Activated T-helper 17 cell treated with anti-CD3 and anti-CD28 coated beads, Interleukin-2, amount 50 U/mL, for 72 hours (primary cell): ENCODE data around the gene SLC27A1. TPM values are rescaled to one million over a fixed set of nuclear protein-coding genes. Genes with fewer than 3 reads are reported as not detected.
"Not testable (repeated sequence)": the region's sequence is repeated elsewhere in the genome, so short reads cannot be mapped to it uniquely, and the experiment has no call there.

ENCODE experiments used
- ATAC-seq: fragments of 150-1000 bp; cut with Tn5 transposase; replicated peaks from 2 replicates; pipeline ENCODE4 v1.10.0; 2021; ENCODE audit warnings: mild to moderate bottlenecking, moderate library complexity
- H3K27ac Mint-ChIP-seq: one replicate; pipeline ENCODE4 v1.8.0; 2022; ENCODE audit warnings: mixed read lengths
- H3K27me3 Mint-ChIP-seq: one replicate; pipeline ENCODE4 v1.8.0; 2022; ENCODE audit warnings: mixed read lengths
- H3K36me3 Mint-ChIP-seq: one replicate; pipeline ENCODE4 v1.8.0; 2022; ENCODE audit warnings: low read depth, mild to moderate bottlenecking, mixed read lengths
- H3K4me1 Mint-ChIP-seq: one replicate; pipeline ENCODE4 v1.8.0; 2022; ENCODE audit warnings: mixed read lengths
- H3K4me3 Mint-ChIP-seq: one replicate; pipeline ENCODE4 v1.8.0; 2022; ENCODE audit warnings: mild to moderate bottlenecking, mixed read lengths
- H3K9me3 Mint-ChIP-seq: one replicate; pipeline ENCODE4 v1.8.0; 2022; ENCODE audit warnings: mixed read lengths
- total RNA-seq, 2 donors: library from RNA; stranded (reverse); gene quantifications; one replicate each; pipeline ENCODE4 v1.2.3, GENCODE V29; 2022

Gene SLC27A1
- total RNA-seq, 2 donors from 2014 or later = 3.8 to 6.7 TPM

- H3K36me3 Mint-ChIP-seq = peaks cover 2% of the 10 kb centered on the region
- no peak for ATAC-seq
- H3K4me1 Mint-ChIP-seq = no peaks in the 10 kb centered on the region
- no peak overlapping the region for H3K27ac Mint-ChIP-seq
- no peaks in the 10 kb centered on the region for H3K9me3 Mint-ChIP-seq
- no peaks in the 10 kb centered on the region for H3K27me3 Mint-ChIP-seq
- H3K4me3 Mint-ChIP-seq = no peak overlapping the region
These were observed 34.9 kb downstream of the SLC27A1 start for GRCh38 chr19:17505223-17505622.

GRCh38 chr19:17506745-17507144 is 36.4 kb downstream of the SLC27A1 start:
- Mint-ChIP-seq H3K4me1 (peaks cover 4% of the 10 kb centered on the region), H3K36me3 (peaks cover 13% of the 10 kb centered on the region), H3K27me3 (no peaks in the 10 kb centered on the region), H3K9me3 (no peaks in the 10 kb centered on the region), H3K27ac (no peak overlapping the region), H3K4me3 (no peak overlapping the region)
- no peak for ATAC-seq

GRCh38 chr19:17508558-17508933 is 38.2 kb downstream of the SLC27A1 start:
- not testable (repeated sequence) for ATAC-seq, H3K4me1 Mint-ChIP-seq, H3K27me3 Mint-ChIP-seq, H3K27ac Mint-ChIP-seq, H3K9me3 Mint-ChIP-seq, H3K4me3 Mint-ChIP-seq
- H3K36me3 Mint-ChIP-seq = peaks cover 18% of the 10 kb centered on the region

- Mint-ChIP-seq H3K27ac (peak overlapping the region; percentile 92), H3K36me3 (peaks cover 18% of the 10 kb centered on the region), H3K9me3 (no peaks in the 10 kb centered on the region), H3K4me1 (peaks cover 4% of the 10 kb centered on the region), H3K4me3 (peak overlapping the region; percentile 90), H3K27me3 (no peaks in the 10 kb centered on the region)
- no peak for ATAC-seq
These were observed 40.1 kb downstream of the SLC27A1 start for GRCh38 chr19:17510220-17510993.

GRCh38 chr19:17511724-17512573 is 41.6 kb downstream of the SLC27A1 start:
- Mint-ChIP-seq H3K4me3 (peak overlapping the region; percentile 90), H3K9me3 (no peaks in the 10 kb centered on the region), H3K36me3 (peaks cover 32% of the 10 kb centered on the region), H3K27ac (peak overlapping the region; percentile 92), H3K27me3 (no peaks in the 10 kb centered on the region), H3K4me1 (peaks cover 4% of the 10 kb centered on the region)
- ATAC-seq = peak; percentile 71

- H3K27me3 Mint-ChIP-seq = no peaks in the 10 kb centered on the region
- no peaks in the 10 kb centered on the region for H3K9me3 Mint-ChIP-seq
- H3K27ac Mint-ChIP-seq = peak overlapping the region; percentile 87
- H3K4me1 Mint-ChIP-seq = peaks cover 4% of the 10 kb centered on the region
- no peak for ATAC-seq
- peaks cover 38% of the 10 kb centered on the region for H3K36me3 Mint-ChIP-seq
- peak overlapping the region; percentile 90 for H3K4me3 Mint-ChIP-seq
These were observed 42.2 kb downstream of the SLC27A1 start for GRCh38 chr19:17512574-17512939.

- no peak for ATAC-seq
- H3K4me3 Mint-ChIP-seq = no peak overlapping the region
- no peaks in the 10 kb centered on the region for H3K9me3 Mint-ChIP-seq
- no peak overlapping the region for H3K27ac Mint-ChIP-seq
- H3K36me3 Mint-ChIP-seq = peaks cover 37% of the 10 kb centered on the region
- peaks cover 4% of the 10 kb centered on the region for H3K4me1 Mint-ChIP-seq
- H3K27me3 Mint-ChIP-seq = no peaks in the 10 kb centered on the region
These were observed 45.3 kb downstream of the SLC27A1 start for GRCh38 chr19:17515408-17516149.

GRCh38 chr19:17517898-17518297 is 47.6 kb downstream of the SLC27A1 start:
- ATAC-seq = no peak
- no peaks in the 10 kb centered on the region for H3K27me3 Mint-ChIP-seq
- no peak overlapping the region for H3K27ac Mint-ChIP-seq
- peaks cover 25% of the 10 kb centered on the region for H3K36me3 Mint-ChIP-seq
- H3K9me3 Mint-ChIP-seq = no peaks in the 10 kb centered on the region
- H3K4me3 Mint-ChIP-seq = no peak overlapping the region
- H3K4me1 Mint-ChIP-seq = peaks cover 1% of the 10 kb centered on the region

GRCh38 chr19:17518654-17519053 is 48.3 kb downstream of the SLC27A1 start:
- not testable (repeated sequence) for H3K9me3 Mint-ChIP-seq, H3K27ac Mint-ChIP-seq, H3K4me1 Mint-ChIP-seq, H3K4me3 Mint-ChIP-seq, ATAC-seq, H3K27me3 Mint-ChIP-seq
- H3K36me3 Mint-ChIP-seq = peaks cover 25% of the 10 kb centered on the region

- H3K4me1 Mint-ChIP-seq = peaks cover 13% of the 10 kb centered on the region
- H3K4me3 Mint-ChIP-seq = no peak overlapping the region
- ATAC-seq = no peak
- no peak overlapping the region for H3K27ac Mint-ChIP-seq
- H3K36me3 Mint-ChIP-seq = peaks cover 25% of the 10 kb centered on the region
- no peaks in the 10 kb centered on the region for H3K27me3 Mint-ChIP-seq
- no peaks in the 10 kb centered on the region for H3K9me3 Mint-ChIP-seq
These were observed 49.6 kb downstream of the SLC27A1 start for GRCh38 chr19:17519967-17520366.

GRCh38 chr19:17520865-17521264 is 50.5 kb downstream of the SLC27A1 start:
- Mint-ChIP-seq H3K4me3 (no peak overlapping the region), H3K36me3 (peaks cover 22% of the 10 kb centered on the region), H3K9me3 (no peaks in the 10 kb centered on the region), H3K4me1 (peaks cover 13% of the 10 kb centered on the region), H3K27ac (no peak overlapping the region), H3K27me3 (no peaks in the 10 kb centered on the region)
- ATAC-seq = no peak

- H3K4me1 Mint-ChIP-seq = peaks cover 13% of the 10 kb centered on the region
- peak overlapping the region; percentile 71 for H3K4me3 Mint-ChIP-seq
- no peaks in the 10 kb centered on the region for H3K9me3 Mint-ChIP-seq
- H3K27ac Mint-ChIP-seq = peak overlapping the region; percentile 94
- no peaks in the 10 kb centered on the region for H3K27me3 Mint-ChIP-seq
- no peaks in the 10 kb centered on the region for H3K36me3 Mint-ChIP-seq
- ATAC-seq = peak; percentile 92
These were observed 52.9 kb downstream of the SLC27A1 start for GRCh38 chr19:17522988-17523872.

GRCh38 chr19:17524651-17525050 is 54.3 kb downstream of the SLC27A1 start:
- no peak overlapping the region for H3K27ac Mint-ChIP-seq
- no peak overlapping the region for H3K4me3 Mint-ChIP-seq
- H3K4me1 Mint-ChIP-seq = peaks cover 13% of the 10 kb centered on the region
- H3K36me3 Mint-ChIP-seq = no peaks in the 10 kb centered on the region
- H3K9me3 Mint-ChIP-seq = peaks cover 5% of the 10 kb centered on the region
- no peaks in the 10 kb centered on the region for H3K27me3 Mint-ChIP-seq
- ATAC-seq = no peak

- H3K36me3 Mint-ChIP-seq = no peaks in the 10 kb centered on the region
- H3K4me1 Mint-ChIP-seq = peaks cover 13% of the 10 kb centered on the region
- H3K4me3 Mint-ChIP-seq = no peak overlapping the region
- peaks cover 5% of the 10 kb centered on the region for H3K9me3 Mint-ChIP-seq
- H3K27me3 Mint-ChIP-seq = no peaks in the 10 kb centered on the region
- no peak overlapping the region for H3K27ac Mint-ChIP-seq
- ATAC-seq = no peak
These were observed 54.8 kb downstream of the SLC27A1 start for GRCh38 chr19:17525141-17525540.
